SK-N-SH treated with all-trans-retinoic acid at 6 μM for 48 hours (cell line): ENCODE results near the gene XRN1.

ENCODE experiments used
- ATAC-seq: fragments of 200-7000 bp; cut with Tn5 transposase; 3 replicates; pipeline ENCODE4 v1.9.1; 2020; ENCODE audit warnings: mild to moderate bottlenecking, moderate library complexity
- ARNTL ChIP-seq: fragments of 450-650 bp; formaldehyde crosslinking; IDR thresholded peaks from 2 replicates; pipeline ENCODE4 v1.5.0; 2020; ENCODE audit warnings: low read depth, mild to moderate bottlenecking, moderate library complexity, borderline replicate concordance
- BACH2 ChIP-seq: fragments of 250-450 bp; sonication (Bioruptor Pico); IDR thresholded peaks from 2 replicates; pipeline ENCODE4 v1.9.0; 2021; ENCODE audit warnings: mild to moderate bottlenecking, borderline replicate concordance
- CSDC2 ChIP-seq: fragments of 250-450 bp; sonication (Bioruptor Pico); IDR thresholded peaks from 2 replicates; pipeline ENCODE4 v1.5.0; 2020; ENCODE audit warnings: mild to moderate bottlenecking, moderate library complexity
- ESRRG ChIP-seq: fragments of 250-450 bp; sonication (Bioruptor Pico); IDR thresholded peaks from 2 replicates; pipeline ENCODE4 v1.6.1; 2021; ENCODE audit warnings: mild to moderate bottlenecking
- GLIS3 ChIP-seq: fragments of 250-450 bp; sonication (Bioruptor Pico); IDR thresholded peaks from 2 replicates; pipeline ENCODE4 v1.5.0; 2020; ENCODE audit warnings: mild to moderate bottlenecking, moderate library complexity
- ISL1 ChIP-seq: fragments of 250-450 bp; sonication (Bioruptor Pico); IDR thresholded peaks from 2 replicates; pipeline ENCODE4 v2.1.2; 2022; ENCODE audit warnings: mild to moderate bottlenecking, moderate library complexity
- OSR1 ChIP-seq: fragments of 250-450 bp; sonication (Bioruptor Pico); IDR thresholded peaks from 2 replicates; pipeline ENCODE4 v1.8.0; 2022; ENCODE audit warnings: moderate library complexity, mild to moderate bottlenecking, inconsistent platforms
- RARB ChIP-seq: fragments of 250-450 bp; sonication (Bioruptor Pico); IDR thresholded peaks from 2 replicates; pipeline ENCODE4 v1.8.0; 2021; ENCODE audit warnings: mild to moderate bottlenecking, moderate library complexity
- SNAI2 ChIP-seq: fragments of 250-450 bp; sonication (Bioruptor Pico); IDR thresholded peaks from 2 replicates; pipeline ENCODE4 v1.5.0; 2020; ENCODE audit warnings: mild to moderate bottlenecking, moderate library complexity
- TCF4 ChIP-seq: fragments of 250-450 bp; sonication (Bioruptor Pico); IDR thresholded peaks from 2 replicates; pipeline ENCODE4 v1.8.0; 2021; ENCODE audit warnings: mild to moderate bottlenecking, moderate library complexity, borderline replicate concordance
- TOX ChIP-seq: fragments of 250-450 bp; sonication (Bioruptor Pico); IDR thresholded peaks from 2 replicates; pipeline ENCODE4 v1.8.0; 2021; ENCODE audit warnings: mild to moderate bottlenecking, moderate library complexity, borderline replicate concordance
- ZC3H10 ChIP-seq: fragments of 250-450 bp; sonication (Bioruptor Pico); IDR thresholded peaks from 2 replicates; pipeline ENCODE4 v1.5.1; 2021; ENCODE audit warnings: mild to moderate bottlenecking, moderate library complexity
- ZFP3 ChIP-seq: fragments of 250-450 bp; sonication (Bioruptor Pico); IDR thresholded peaks from 2 replicates; pipeline ENCODE4 v1.5.0; 2020; ENCODE audit warnings: mild to moderate bottlenecking, moderate library complexity
- ZFP30 ChIP-seq: fragments of 450-650 bp; formaldehyde crosslinking; IDR thresholded peaks from 2 replicates; pipeline ENCODE4 v1.5.0; 2022; ENCODE audit warnings: mild to moderate bottlenecking, moderate library complexity
- ZNF565 ChIP-seq: fragments of 450-650 bp; formaldehyde crosslinking; conservative IDR thresholded peaks from 2 replicates; pipeline ENCODE4 v1.5.0; 2020; ENCODE audit warnings: low read depth, mild to moderate bottlenecking, moderate library complexity
- ZNF70 ChIP-seq: fragments of 450-650 bp; formaldehyde crosslinking; IDR thresholded peaks from 2 replicates; pipeline ENCODE4 v1.5.0; 2020; ENCODE audit warnings: mild to moderate bottlenecking, moderate library complexity
- ZNF8 ChIP-seq: fragments of 450-650 bp; formaldehyde crosslinking; IDR thresholded peaks from 2 replicates; pipeline ENCODE4 v1.5.0; 2020; ENCODE audit warnings: mild to moderate bottlenecking, moderate library complexity
- TF ChIP-seq, protein P1 (sequence below): fragments of 250-450 bp; sonication (Bioruptor Pico); IDR thresholded peaks from 2 replicates; pipeline ENCODE4 v1.8.0; 2021; ENCODE audit warnings: low read depth, mild to moderate bottlenecking, moderate library complexity, borderline replicate concordance
- TF ChIP-seq, protein P2 (sequence below): fragments of 250-450 bp; sonication (Bioruptor Pico); IDR thresholded peaks from 2 replicates; pipeline ENCODE4 v1.5.1; 2021; ENCODE audit warnings: mild to moderate bottlenecking, moderate library complexity
- TF ChIP-seq, protein P3 (sequence below): fragments of 250-450 bp; sonication (Bioruptor Pico); IDR thresholded peaks from 2 replicates; pipeline ENCODE4 v1.5.1; 2020; ENCODE audit warnings: low read depth, mild to moderate bottlenecking, moderate library complexity
- TF ChIP-seq, protein P4 (sequence below): fragments of 250-450 bp; sonication (Bioruptor Pico); IDR thresholded peaks from 2 replicates; pipeline ENCODE4 v1.8.0; 2020; ENCODE audit warnings: mild to moderate bottlenecking, moderate library complexity, borderline replicate concordance

The XRN1 gene

DNA sequence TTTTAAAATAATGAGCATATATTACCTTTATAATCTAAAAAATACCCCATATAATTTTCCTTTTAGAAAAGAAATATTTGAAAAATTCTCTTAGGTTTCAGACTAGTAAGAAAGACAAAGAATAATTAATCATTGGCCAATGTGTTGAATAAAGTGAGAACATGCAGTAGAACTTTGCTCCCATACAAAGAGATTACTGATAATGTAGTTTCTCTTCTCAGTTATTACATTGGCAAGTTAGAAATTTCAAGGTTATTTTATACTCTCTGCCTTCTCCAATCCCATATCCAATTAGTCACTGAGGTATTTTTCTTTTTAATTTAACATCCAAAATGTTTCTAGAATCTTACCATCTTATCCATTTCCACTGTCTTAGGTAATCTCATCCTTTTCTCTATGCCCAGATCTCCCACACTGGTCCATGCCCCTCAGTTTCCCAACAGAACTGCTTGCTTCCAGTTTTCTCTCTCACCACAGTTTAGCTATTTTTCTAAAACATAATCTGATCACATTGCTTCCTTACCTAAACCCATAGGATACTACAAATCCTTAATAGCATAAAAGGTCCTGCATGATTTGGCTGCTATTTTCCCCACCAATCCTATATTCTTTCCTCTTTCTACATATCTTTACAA lies 10.8 kb downstream of the XRN1 start:
- ATAC-seq: no peak
- TF ChIP-seq ZFP3 (CRISPR knock-in tag) (no peak), TCF4 (CRISPR knock-in tag) (no peak), ARNTL (CRISPR knock-in tag) (no peak), ZNF565 (CRISPR knock-in tag) (no peak), ZFP30 (CRISPR knock-in tag) (no peak), ESRRG (no peak), ISL1 (no peak), TOX (CRISPR knock-in tag) (no peak), GLIS3 (CRISPR knock-in tag) (no peak), CSDC2 (CRISPR knock-in tag) (no peak), ZNF70 (CRISPR knock-in tag) (no peak), ZNF8 (CRISPR knock-in tag) (no peak), ZC3H10 (CRISPR knock-in tag) (no peak)
- TF ChIP-seq, protein P1, sequence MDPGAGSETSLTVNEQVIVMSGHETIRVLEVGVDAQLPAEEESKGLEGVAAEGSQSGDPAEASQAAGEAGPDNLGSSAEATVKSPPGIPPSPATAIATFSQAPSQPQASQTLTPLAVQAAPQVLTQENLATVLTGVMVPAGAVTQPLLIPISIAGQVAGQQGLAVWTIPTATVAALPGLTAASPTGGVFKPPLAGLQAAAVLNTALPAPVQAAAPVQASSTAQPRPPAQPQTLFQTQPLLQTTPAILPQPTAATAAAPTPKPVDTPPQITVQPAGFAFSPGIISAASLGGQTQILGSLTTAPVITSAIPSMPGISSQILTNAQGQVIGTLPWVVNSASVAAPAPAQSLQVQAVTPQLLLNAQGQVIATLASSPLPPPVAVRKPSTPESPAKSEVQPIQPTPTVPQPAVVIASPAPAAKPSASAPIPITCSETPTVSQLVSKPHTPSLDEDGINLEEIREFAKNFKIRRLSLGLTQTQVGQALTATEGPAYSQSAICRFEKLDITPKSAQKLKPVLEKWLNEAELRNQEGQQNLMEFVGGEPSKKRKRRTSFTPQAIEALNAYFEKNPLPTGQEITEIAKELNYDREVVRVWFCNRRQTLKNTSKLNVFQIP (CRISPR knock-in tag): no peak
- TF ChIP-seq, protein P2, sequence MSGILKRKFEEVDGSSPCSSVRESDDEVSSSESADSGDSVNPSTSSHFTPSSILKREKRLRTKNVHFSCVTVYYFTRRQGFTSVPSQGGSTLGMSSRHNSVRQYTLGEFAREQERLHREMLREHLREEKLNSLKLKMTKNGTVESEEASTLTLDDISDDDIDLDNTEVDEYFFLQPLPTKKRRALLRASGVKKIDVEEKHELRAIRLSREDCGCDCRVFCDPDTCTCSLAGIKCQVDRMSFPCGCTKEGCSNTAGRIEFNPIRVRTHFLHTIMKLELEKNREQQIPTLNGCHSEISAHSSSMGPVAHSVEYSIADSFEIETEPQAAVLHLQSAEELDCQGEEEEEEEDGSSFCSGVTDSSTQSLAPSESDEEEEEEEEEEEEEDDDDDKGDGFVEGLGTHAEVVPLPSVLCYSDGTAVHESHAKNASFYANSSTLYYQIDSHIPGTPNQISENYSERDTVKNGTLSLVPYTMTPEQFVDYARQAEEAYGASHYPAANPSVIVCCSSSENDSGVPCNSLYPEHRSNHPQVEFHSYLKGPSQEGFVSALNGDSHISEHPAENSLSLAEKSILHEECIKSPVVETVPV: no peak
- TF ChIP-seq, protein P3, sequence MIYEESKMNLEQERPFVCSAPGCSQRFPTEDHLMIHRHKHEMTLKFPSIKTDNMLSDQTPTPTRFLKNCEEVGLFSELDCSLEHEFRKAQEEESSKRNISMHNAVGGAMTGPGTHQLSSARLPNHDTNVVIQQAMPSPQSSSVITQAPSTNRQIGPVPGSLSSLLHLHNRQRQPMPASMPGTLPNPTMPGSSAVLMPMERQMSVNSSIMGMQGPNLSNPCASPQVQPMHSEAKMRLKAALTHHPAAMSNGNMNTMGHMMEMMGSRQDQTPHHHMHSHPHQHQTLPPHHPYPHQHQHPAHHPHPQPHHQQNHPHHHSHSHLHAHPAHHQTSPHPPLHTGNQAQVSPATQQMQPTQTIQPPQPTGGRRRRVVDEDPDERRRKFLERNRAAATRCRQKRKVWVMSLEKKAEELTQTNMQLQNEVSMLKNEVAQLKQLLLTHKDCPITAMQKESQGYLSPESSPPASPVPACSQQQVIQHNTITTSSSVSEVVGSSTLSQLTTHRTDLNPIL (CRISPR knock-in tag): no peak
- TF ChIP-seq, all 23 proteins: peak for 0

DNA sequence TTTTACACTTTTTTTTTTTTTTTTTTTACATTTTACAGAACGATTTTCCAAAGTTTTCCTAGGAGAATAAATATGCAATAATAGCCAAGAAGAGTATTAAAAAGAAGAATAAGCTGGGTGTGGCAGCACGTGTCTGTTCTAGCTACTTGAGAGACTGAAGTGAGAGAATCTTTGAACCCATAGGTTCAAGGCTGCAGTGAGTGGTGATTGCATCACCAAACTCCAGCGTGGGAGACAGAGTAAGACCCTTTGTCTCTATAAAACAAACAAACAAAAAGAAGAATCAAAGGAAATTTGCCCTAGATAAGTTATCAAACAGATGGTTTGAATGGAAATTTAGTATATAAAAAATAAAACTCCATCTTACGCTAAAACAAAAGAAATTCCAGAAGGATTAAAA lies 13.3 kb downstream of the XRN1 start:
- no peak for ATAC-seq
- TF ChIP-seq BACH2 (CRISPR knock-in tag) (no peak), ZNF70 (CRISPR knock-in tag) (no peak), ESRRG (no peak), OSR1 (CRISPR knock-in tag) (no peak), ZC3H10 (CRISPR knock-in tag) (no peak), CSDC2 (CRISPR knock-in tag) (no peak), ZNF8 (CRISPR knock-in tag) (no peak), TCF4 (CRISPR knock-in tag) (no peak), RARB (CRISPR knock-in tag) (no peak)
- TF ChIP-seq, protein P2: no peak
- TF ChIP-seq, protein P1 (CRISPR knock-in tag): no peak
- TF ChIP-seq, protein P4, sequence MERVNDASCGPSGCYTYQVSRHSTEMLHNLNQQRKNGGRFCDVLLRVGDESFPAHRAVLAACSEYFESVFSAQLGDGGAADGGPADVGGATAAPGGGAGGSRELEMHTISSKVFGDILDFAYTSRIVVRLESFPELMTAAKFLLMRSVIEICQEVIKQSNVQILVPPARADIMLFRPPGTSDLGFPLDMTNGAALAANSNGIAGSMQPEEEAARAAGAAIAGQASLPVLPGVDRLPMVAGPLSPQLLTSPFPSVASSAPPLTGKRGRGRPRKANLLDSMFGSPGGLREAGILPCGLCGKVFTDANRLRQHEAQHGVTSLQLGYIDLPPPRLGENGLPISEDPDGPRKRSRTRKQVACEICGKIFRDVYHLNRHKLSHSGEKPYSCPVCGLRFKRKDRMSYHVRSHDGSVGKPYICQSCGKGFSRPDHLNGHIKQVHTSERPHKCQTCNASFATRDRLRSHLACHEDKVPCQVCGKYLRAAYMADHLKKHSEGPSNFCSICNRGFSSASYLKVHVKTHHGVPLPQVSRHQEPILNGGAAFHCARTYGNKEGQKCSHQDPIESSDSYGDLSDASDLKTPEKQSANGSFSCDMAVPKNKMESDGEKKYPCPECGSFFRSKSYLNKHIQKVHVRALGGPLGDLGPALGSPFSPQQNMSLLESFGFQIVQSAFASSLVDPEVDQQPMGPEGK: no peak

DNA sequence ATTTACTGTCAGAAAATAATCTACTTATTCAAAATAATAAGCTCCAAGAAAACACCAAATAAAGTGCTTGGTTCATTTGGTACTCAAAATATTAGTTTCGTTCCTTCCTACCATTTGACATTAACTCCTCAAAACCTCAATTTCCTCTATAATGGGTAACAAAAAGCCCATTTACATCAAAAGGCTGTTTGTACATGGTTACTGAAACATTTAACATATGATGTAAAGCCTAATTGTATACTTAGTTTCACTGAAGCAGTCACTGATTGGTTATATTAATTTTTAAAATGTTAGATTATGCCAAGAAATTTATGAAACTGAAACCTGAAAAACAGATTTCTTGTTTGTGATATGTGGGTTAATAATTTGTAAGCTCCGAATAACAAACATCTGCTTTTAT lies 14.7 kb downstream of the XRN1 start:
- no peak for ATAC-seq
- no peak for TF ChIP-seq OSR1 (CRISPR knock-in tag)
- no peak for TF ChIP-seq TOX (CRISPR knock-in tag)
- TF ChIP-seq GLIS3 (CRISPR knock-in tag): no peak
- no peak for TF ChIP-seq ZFP3 (CRISPR knock-in tag)
- TF ChIP-seq SNAI2 (CRISPR knock-in tag): no peak
- no peak for TF ChIP-seq CSDC2 (CRISPR knock-in tag)
- TF ChIP-seq, protein P3 (CRISPR knock-in tag): no peak
- TF ChIP-seq ZNF565 (CRISPR knock-in tag): no peak
- TF ChIP-seq BACH2 (CRISPR knock-in tag): no peak
- no peak for TF ChIP-seq ARNTL (CRISPR knock-in tag)
- TF ChIP-seq, protein P1 (CRISPR knock-in tag): no peak
- TF ChIP-seq ZNF70 (CRISPR knock-in tag): no peak
- no peak for TF ChIP-seq ISL1
- TF ChIP-seq TCF4 (CRISPR knock-in tag): no peak
- TF ChIP-seq ZC3H10 (CRISPR knock-in tag): no peak
- no peak for TF ChIP-seq ESRRG
